ENCODE measurements around the gene HYAL3.

GRCh38 chr3:50258029-50258680 is 41.0 kb downstream of the HYAL3 start:
- TF ChIP-seq POLR2AphosphoS5 (IDR thresholded peaks at IDR 0.05) (no peak), CTCF (IDR thresholded peaks at IDR 0.05) (no peak)
